Measurements from ENCODE around the gene ABHD16B.

ABHD16B gene

GRCh38 chr20:63836458-63837344 is 24.6 kb upstream of the ABHD16B start:
- H3K9me3 ChIP-seq (ENCODE audit: control insufficient read depth, insufficient read depth, low read length), result no peaks in the 10 kb centered on the region
- peaks cover 15% of the 10 kb centered on the region for H3K27me3 ChIP-seq (ENCODE audit: control insufficient read depth, insufficient read depth, low read length)
- no peak overlapping the region for H3K9ac ChIP-seq (ENCODE audit: low read depth, low read length)
- H3K36me3 ChIP-seq (ENCODE audit: control insufficient read depth, insufficient read depth, low read length), result no peaks in the 10 kb centered on the region
- no peak overlapping the region for H3K27ac ChIP-seq (ENCODE audit: low read depth, low read length)
- peaks cover 11% of the 10 kb centered on the region for H3K4me1 ChIP-seq (ENCODE audit: control insufficient read depth, insufficient read depth, low read length)
- H3K4me3 ChIP-seq (ENCODE audit: low read depth, low read length), result no peak overlapping the region

- Histone ChIP-seq H3K36me3 (ENCODE audit: control insufficient read depth, insufficient read depth, low read length) (no peaks in the 10 kb centered on the region), H3K4me3 (ENCODE audit: low read depth, low read length) (no peak overlapping the region), H3K4me1 (ENCODE audit: control insufficient read depth, insufficient read depth, low read length) (peaks cover 11% of the 10 kb centered on the region), H3K27me3 (ENCODE audit: control insufficient read depth, insufficient read depth, low read length) (peaks cover 7% of the 10 kb centered on the region), H3K27ac (ENCODE audit: low read depth, low read length) (no peak overlapping the region), H3K9ac (ENCODE audit: low read depth, low read length) (no peak overlapping the region), H3K9me3 (ENCODE audit: control insufficient read depth, insufficient read depth, low read length) (no peaks in the 10 kb centered on the region)
Measured at GRCh38 chr20:63837479-63837878, 23.8 kb upstream of the ABHD16B start.

DNA sequence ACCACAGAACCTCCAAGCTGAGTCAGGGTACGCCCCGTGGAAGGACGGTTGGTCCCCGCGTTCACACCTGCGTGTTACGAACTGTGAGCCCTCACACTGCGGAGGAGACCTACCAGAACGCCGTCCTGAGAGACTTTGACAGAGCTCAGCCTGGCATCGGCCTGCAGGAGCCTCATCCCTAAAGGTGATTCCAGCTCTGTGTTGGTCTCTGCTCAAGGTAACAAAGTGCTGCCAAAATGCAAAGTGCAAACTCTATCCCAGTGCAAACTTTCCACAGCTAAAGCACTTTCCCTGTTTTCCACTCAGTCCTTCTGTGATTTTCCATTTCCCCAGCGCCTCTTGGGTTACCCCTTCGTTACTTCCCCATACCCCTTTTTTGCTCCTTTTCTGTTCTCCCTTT is 21.7 kb upstream of the ABHD16B start:
- Histone ChIP-seq H3K4me3 (ENCODE audit: low read depth, low read length) (no peak overlapping the region), H3K36me3 (ENCODE audit: control insufficient read depth, insufficient read depth, low read length) (no peaks in the 10 kb centered on the region), H3K27me3 (ENCODE audit: control insufficient read depth, insufficient read depth, low read length) (no peaks in the 10 kb centered on the region), H3K9me3 (ENCODE audit: control insufficient read depth, insufficient read depth, low read length) (no peaks in the 10 kb centered on the region), H3K9ac (ENCODE audit: low read depth, low read length) (no peak overlapping the region), H3K27ac (ENCODE audit: low read depth, low read length) (no peak overlapping the region), H3K4me1 (ENCODE audit: control insufficient read depth, insufficient read depth, low read length) (peaks cover 12% of the 10 kb centered on the region)

GRCh38 chr20:63840405-63840828 is 20.9 kb upstream of the ABHD16B start:
- no peak overlapping the region for H3K9ac ChIP-seq (ENCODE audit: low read depth, low read length)
- no peaks in the 10 kb centered on the region for H3K36me3 ChIP-seq (ENCODE audit: control insufficient read depth, insufficient read depth, low read length)
- peaks cover 8% of the 10 kb centered on the region; the same call in 1 of the 2 replicates for H3K4me1 ChIP-seq (ENCODE audit: control insufficient read depth, insufficient read depth, low read length)
- H3K4me3 ChIP-seq (ENCODE audit: low read depth, low read length), result no peak overlapping the region
- no peaks in the 10 kb centered on the region for H3K27me3 ChIP-seq (ENCODE audit: control insufficient read depth, insufficient read depth, low read length)
- no peaks in the 10 kb centered on the region for H3K9me3 ChIP-seq (ENCODE audit: control insufficient read depth, insufficient read depth, low read length)
- no peak overlapping the region for H3K27ac ChIP-seq (ENCODE audit: low read depth, low read length)

GRCh38 chr20:63842258-63842657 is 19.0 kb upstream of the ABHD16B start:
- no peaks in the 10 kb centered on the region for H3K27me3 ChIP-seq (ENCODE audit: control insufficient read depth, insufficient read depth, low read length)
- H3K36me3 ChIP-seq (ENCODE audit: control insufficient read depth, insufficient read depth, low read length), result no peaks in the 10 kb centered on the region
- no peak overlapping the region for H3K27ac ChIP-seq (ENCODE audit: low read depth, low read length)
- no peak overlapping the region for H3K9ac ChIP-seq (ENCODE audit: low read depth, low read length)
- H3K4me3 ChIP-seq (ENCODE audit: low read depth, low read length), result no peak overlapping the region
- H3K4me1 ChIP-seq (ENCODE audit: control insufficient read depth, insufficient read depth, low read length), result peaks cover 13% of the 10 kb centered on the region
- no peaks in the 10 kb centered on the region for H3K9me3 ChIP-seq (ENCODE audit: control insufficient read depth, insufficient read depth, low read length)

GRCh38 chr20:63843222-63843621 is 18.1 kb upstream of the ABHD16B start:
- peaks cover 22% of the 10 kb centered on the region for H3K4me1 ChIP-seq (ENCODE audit: control insufficient read depth, insufficient read depth, low read length)
- H3K9ac ChIP-seq (ENCODE audit: low read depth, low read length), result no peak overlapping the region
- H3K9me3 ChIP-seq (ENCODE audit: control insufficient read depth, insufficient read depth, low read length), result no peaks in the 10 kb centered on the region
- H3K4me3 ChIP-seq (ENCODE audit: low read depth, low read length), result no peak overlapping the region
- no peak overlapping the region for H3K27ac ChIP-seq (ENCODE audit: low read depth, low read length)
- no peaks in the 10 kb centered on the region for H3K36me3 ChIP-seq (ENCODE audit: control insufficient read depth, insufficient read depth, low read length)
- no peaks in the 10 kb centered on the region for H3K27me3 ChIP-seq (ENCODE audit: control insufficient read depth, insufficient read depth, low read length)

DNA sequence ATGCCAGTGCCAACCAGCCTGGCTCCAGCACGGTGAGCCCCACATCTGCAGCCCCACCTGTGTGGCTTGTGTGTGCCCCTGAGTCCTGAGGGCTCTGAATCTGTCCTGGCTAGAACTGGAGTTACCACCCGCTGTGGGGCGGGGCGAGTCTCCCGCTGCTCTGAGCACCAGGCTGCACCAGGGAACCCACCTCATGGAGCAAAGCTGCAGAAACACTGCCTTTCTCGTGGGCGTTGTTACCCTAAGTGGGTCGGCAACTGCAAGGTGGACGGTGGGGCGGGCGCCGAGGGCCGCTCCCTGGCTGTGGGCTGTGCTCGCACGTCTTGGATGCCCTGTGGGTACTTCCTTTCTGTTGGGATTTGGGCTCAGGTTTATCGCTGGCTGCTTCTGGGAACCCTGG is 17.5 kb upstream of the ABHD16B start:
- no peaks in the 10 kb centered on the region for H3K27me3 ChIP-seq (ENCODE audit: control insufficient read depth, insufficient read depth, low read length)

GRCh38 chr20:63844511-63844991 is 16.7 kb upstream of the ABHD16B start:
- H3K4me1 ChIP-seq (ENCODE audit: control insufficient read depth, insufficient read depth, low read length), result peaks cover 25% of the 10 kb centered on the region

More for the DNA sequence above, 17.5 kb upstream of the ABHD16B start:
- no peak overlapping the region for H3K9ac ChIP-seq (ENCODE audit: low read depth, low read length)
- no peaks in the 10 kb centered on the region for H3K36me3 ChIP-seq (ENCODE audit: control insufficient read depth, insufficient read depth, low read length)
- peaks cover 25% of the 10 kb centered on the region for H3K4me1 ChIP-seq (ENCODE audit: control insufficient read depth, insufficient read depth, low read length)
- no peak overlapping the region for H3K27ac ChIP-seq (ENCODE audit: low read depth, low read length)
- H3K4me3 ChIP-seq (ENCODE audit: low read depth, low read length), result no peak overlapping the region
- H3K9me3 ChIP-seq (ENCODE audit: control insufficient read depth, insufficient read depth, low read length), result no peaks in the 10 kb centered on the region

DNA sequence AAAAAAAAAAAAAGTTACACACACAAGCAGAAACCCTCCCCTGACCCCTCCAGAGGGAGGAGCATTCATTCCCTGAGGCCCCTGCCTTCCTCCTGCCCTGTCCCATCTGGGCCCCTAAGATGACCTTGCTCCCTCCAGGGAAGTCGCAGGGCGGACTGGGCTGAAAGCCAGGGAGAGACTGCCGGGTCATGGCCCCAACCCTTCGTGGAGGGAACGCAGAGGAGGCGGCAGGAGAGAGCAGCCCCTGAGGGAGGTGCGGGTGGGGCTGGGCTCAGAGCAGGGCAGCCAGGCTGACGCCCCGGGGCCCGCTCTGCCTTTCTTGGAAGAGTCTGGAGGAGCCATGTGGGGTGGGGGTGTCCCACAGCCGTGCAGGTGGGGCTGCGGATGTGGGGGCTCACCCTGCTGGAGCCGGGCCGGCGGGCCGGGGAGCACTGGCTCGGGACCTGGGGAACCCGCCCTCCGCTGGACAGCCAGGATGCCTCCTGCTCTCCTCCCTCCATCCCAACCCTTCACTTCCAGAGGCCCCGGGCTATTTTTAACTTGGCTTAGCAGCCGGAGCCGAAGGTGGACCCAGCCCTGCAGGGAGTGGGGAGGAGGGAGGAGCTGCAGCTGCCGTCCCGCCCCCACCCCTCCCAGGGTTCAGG is 15.0 kb upstream of the ABHD16B start:
- Histone ChIP-seq H3K4me3 (ENCODE audit: low read depth, low read length) (peak overlapping the region; percentile 47), H3K4me1 (ENCODE audit: control insufficient read depth, insufficient read depth, low read length) (peaks cover 25% of the 10 kb centered on the region), H3K36me3 (ENCODE audit: control insufficient read depth, insufficient read depth, low read length) (no peaks in the 10 kb centered on the region), H3K27me3 (ENCODE audit: control insufficient read depth, insufficient read depth, low read length) (no peaks in the 10 kb centered on the region), H3K9ac (ENCODE audit: low read depth, low read length) (no peak overlapping the region), H3K9me3 (ENCODE audit: control insufficient read depth, insufficient read depth, low read length) (no peaks in the 10 kb centered on the region), H3K27ac (ENCODE audit: low read depth, low read length) (peak overlapping the region; percentile 66)

More at GRCh38 chr20:63844511-63844991, 16.7 kb upstream of the ABHD16B start:
- Histone ChIP-seq H3K27ac (ENCODE audit: low read depth, low read length) (no peak overlapping the region), H3K9ac (ENCODE audit: low read depth, low read length) (no peak overlapping the region), H3K27me3 (ENCODE audit: control insufficient read depth, insufficient read depth, low read length) (no peaks in the 10 kb centered on the region), H3K4me3 (ENCODE audit: low read depth, low read length) (no peak overlapping the region), H3K9me3 (ENCODE audit: control insufficient read depth, insufficient read depth, low read length) (no peaks in the 10 kb centered on the region), H3K36me3 (ENCODE audit: control insufficient read depth, insufficient read depth, low read length) (no peaks in the 10 kb centered on the region)

GRCh38 chr20:63846888-63847236 is 14.4 kb upstream of the ABHD16B start:
- no peak overlapping the region for H3K4me3 ChIP-seq (ENCODE audit: low read depth, low read length)
- H3K4me1 ChIP-seq (ENCODE audit: control insufficient read depth, insufficient read depth, low read length), result peaks cover 25% of the 10 kb centered on the region
- no peak overlapping the region for H3K9ac ChIP-seq (ENCODE audit: low read depth, low read length)
- H3K9me3 ChIP-seq (ENCODE audit: control insufficient read depth, insufficient read depth, low read length), result no peaks in the 10 kb centered on the region
- H3K27me3 ChIP-seq (ENCODE audit: control insufficient read depth, insufficient read depth, low read length), result no peaks in the 10 kb centered on the region
- no peak overlapping the region for H3K27ac ChIP-seq (ENCODE audit: low read depth, low read length)
- no peaks in the 10 kb centered on the region for H3K36me3 ChIP-seq (ENCODE audit: control insufficient read depth, insufficient read depth, low read length)
